IPS DF 6.9 (cell line): ENCODE data around the gene DNAJB7.
"Not testable (repeated sequence)": the region's sequence is repeated elsewhere in the genome, so short reads cannot be mapped to it uniquely, and the experiment has no call there.

Experiments used
- DNase-seq: peaks from one replicate; pipeline ENCODE4 v3.0.0-alpha.2; 2013; ENCODE audit warnings: low read depth, low spot score
- H3K27ac ChIP-seq: one replicate; pipeline ENCODE4 v1.5.1; 2013; ENCODE audit warnings: low read length, control low read depth
- H3K27me3 ChIP-seq: 2 replicates; pipeline ENCODE4 v1.6.1; 2013; ENCODE audit warnings: mild to moderate bottlenecking, low read length; ENCODE audit not compliant: control insufficient read depth, insufficient read depth
- H3K36me3 ChIP-seq: 2 replicates; pipeline ENCODE4 v1.6.1; 2013; ENCODE audit warnings: low read length; ENCODE audit not compliant: control insufficient read depth, insufficient read depth
- H3K4me1 ChIP-seq: 2 replicates; pipeline ENCODE4 v1.6.1; 2013; ENCODE audit warnings: low read length; ENCODE audit not compliant: control insufficient read depth, insufficient read depth
- H3K4me3 ChIP-seq: 2 replicates; pipeline ENCODE4 v1.5.1; 2013; ENCODE audit warnings: mild to moderate bottlenecking, low read length
- H3K9me3 ChIP-seq: 2 replicates; pipeline ENCODE4 v1.6.1; 2013; ENCODE audit warnings: low read length, inconsistent platforms; ENCODE audit not compliant: control insufficient read depth, insufficient read depth
- WGBS: extraction: QIAGEN DNeasy Blood & Tissue Kit; methylation state at CpG from one replicate; pipeline ENCODE4 v1.1.7; 2013; ENCODE audit warnings: mixed read lengths, missing lambda C conversion rate; ENCODE audit not compliant: insufficient read length, insufficient coverage; 5-methylcytosine and 5-hydroxymethylcytosine counted together

DNAJB7 gene

GRCh38 chr22:40845816-40846215, 16.1 kb downstream of the DNAJB7 start:
- DNase-seq, H3K4me3 ChIP-seq: not testable (repeated sequence)

GRCh38 chr22:40844951-40845350, 17.0 kb downstream of the DNAJB7 start:
- Histone ChIP-seq H3K9me3 (no peaks in the 10 kb centered on the region), H3K27me3 (no peaks in the 10 kb centered on the region), H3K27ac (no peak overlapping the region), H3K4me3 (no peak overlapping the region), H3K36me3 (peaks cover 5% of the 10 kb centered on the region; the same call in 1 of the 2 replicates), H3K4me1 (no peaks in the 10 kb centered on the region)
- WGBS = 100% methylated on average over 1 of the region's 3 CpGs
- DNase-seq = no peak

More at GRCh38 chr22:40845816-40846215, 16.1 kb downstream of the DNAJB7 start:
- H3K27ac ChIP-seq, H3K4me1 ChIP-seq, H3K27me3 ChIP-seq, H3K9me3 ChIP-seq, H3K36me3 ChIP-seq: not testable (repeated sequence)
- WGBS = no CpG with 5 or more reads among the region's 11 CpGs

GRCh38 chr22:40838486-40838885, 23.4 kb downstream of the DNAJB7 start:
- no peak overlapping the region for H3K4me3 ChIP-seq
- H3K9me3 ChIP-seq = no peaks in the 10 kb centered on the region
- 100% methylated on average over 2 of the region's 3 CpGs for WGBS
- H3K36me3 ChIP-seq = peaks cover 12% of the 10 kb centered on the region; the same call in 1 of the 2 replicates
- H3K27me3 ChIP-seq = no peaks in the 10 kb centered on the region
- H3K27ac ChIP-seq = no peak overlapping the region
- no peaks in the 10 kb centered on the region for H3K4me1 ChIP-seq
- no peak for DNase-seq

GRCh38 chr22:40834619-40835018, 27.3 kb downstream of the DNAJB7 start:
- Histone ChIP-seq H3K27ac (no peak overlapping the region), H3K9me3 (no peaks in the 10 kb centered on the region), H3K4me3 (no peak overlapping the region), H3K36me3 (peaks cover 10% of the 10 kb centered on the region; the same call in 1 of the 2 replicates), H3K27me3 (no peaks in the 10 kb centered on the region), H3K4me1 (no peaks in the 10 kb centered on the region)
- no CpG with 5 or more reads among the region's 3 CpGs for WGBS
- no peak for DNase-seq

- Histone ChIP-seq H3K9me3 (no peaks in the 10 kb centered on the region), H3K4me1 (no peaks in the 10 kb centered on the region; the same call in 1 of the 2 replicates), H3K27me3 (no peaks in the 10 kb centered on the region), H3K4me3 (no peak overlapping the region), H3K36me3 (peaks cover 3% of the 10 kb centered on the region; the same call in 1 of the 2 replicates), H3K27ac (no peak overlapping the region)
- no CpG with 5 or more reads among the region's 6 CpGs for WGBS
- DNase-seq = no peak
Measured at GRCh38 chr22:40829131-40829530, 32.8 kb downstream of the DNAJB7 start.

GRCh38 chr22:40826984-40827741, 34.8 kb downstream of the DNAJB7 start:
- Histone ChIP-seq H3K36me3 (peaks cover 3% of the 10 kb centered on the region; the same call in 1 of the 2 replicates), H3K27ac (no peak overlapping the region), H3K4me1 (no peaks in the 10 kb centered on the region; the same call in 1 of the 2 replicates)

GRCh38 chr22:40826292-40826691, 35.6 kb downstream of the DNAJB7 start:
- not testable (repeated sequence) for H3K27me3 ChIP-seq, H3K4me3 ChIP-seq, H3K9me3 ChIP-seq, H3K27ac ChIP-seq, DNase-seq, H3K36me3 ChIP-seq, H3K4me1 ChIP-seq
- no CpG with 5 or more reads among the region's 2 CpGs for WGBS

More at GRCh38 chr22:40826984-40827741, 34.8 kb downstream of the DNAJB7 start:
- no peak for DNase-seq
- Histone ChIP-seq H3K27me3 (no peaks in the 10 kb centered on the region), H3K4me3 (no peak overlapping the region), H3K9me3 (no peaks in the 10 kb centered on the region)
- no CpG with 5 or more reads among the region's 7 CpGs for whole genome bisulfite sequencing

- H3K4me1 ChIP-seq = peaks cover 2% of the 10 kb centered on the region; the same call in 1 of the 2 replicates
- H3K4me3 ChIP-seq = no peak overlapping the region
- H3K27me3 ChIP-seq = no peaks in the 10 kb centered on the region
- no CpG with 5 or more reads among the region's 1 CpG for WGBS
- H3K27ac ChIP-seq = no peak overlapping the region
- no peaks in the 10 kb centered on the region for H3K9me3 ChIP-seq
- H3K36me3 ChIP-seq = 0 out of 2 replicates have a peak, but pooled peaks cover 3% of the 10 kb centered on the region
- no peak for DNase-seq
Measured at GRCh38 chr22:40823426-40823825, 38.5 kb downstream of the DNAJB7 start.

GRCh38 chr22:40819599-40820140, 42.2 kb downstream of the DNAJB7 start:
- no peak overlapping the region for H3K27ac ChIP-seq
- no CpG with 5 or more reads among the region's 4 CpGs for WGBS
- no peak for DNase-seq
- 0 out of 2 replicates have a peak, but pooled peaks cover 3% of the 10 kb centered on the region for H3K36me3 ChIP-seq
- H3K4me1 ChIP-seq = peaks cover 2% of the 10 kb centered on the region; the same call in 1 of the 2 replicates
- no peaks in the 10 kb centered on the region for H3K27me3 ChIP-seq
- no peak overlapping the region; the same call in 1 of the 2 replicates for H3K4me3 ChIP-seq
- no peaks in the 10 kb centered on the region for H3K9me3 ChIP-seq

GRCh38 chr22:40818747-40819598, 42.9 kb downstream of the DNAJB7 start, which contains the start of gene SLC25A17:
Gene SLC25A17 (minus strand): TSS chr22:40819346. CDS start chr22:40819248, 98 bp downstream.
- no peak within 1 kb of the TSS for H3K27ac ChIP-seq
- peaks cover 2% of the 10 kb centered on the region; the same call in 1 of the 2 replicates for H3K4me1 ChIP-seq
- peak; percentile 76 for DNase-seq
- H3K9me3 ChIP-seq = no peaks in the 10 kb centered on the region
- WGBS = no CpG with 5 or more reads among the region's 61 CpGs
- H3K27me3 ChIP-seq = no peaks in the 10 kb centered on the region
- peak within 1 kb of the TSS; percentile 88 for H3K4me3 ChIP-seq
- 0 out of 2 replicates have a peak, but pooled peaks cover 3% of the 10 kb centered on the region for H3K36me3 ChIP-seq
